GM23338 (cell line): ENCODE measurements around the gene CD40. TPM values are rescaled to one million over a fixed set of nuclear protein-coding genes. Genes with fewer than 3 reads are reported as not detected.

ENCODE experiments used
- ATAC-seq: fragments of 200-7000 bp; cut with Tn5 transposase; 3 replicates; pipeline ENCODE4 v1.9.1; 2020
- DNase-seq: peaks from one replicate; pipeline ENCODE4 v3.0.0-alpha.2; 2015; ENCODE audit warnings: low spot score
- H2AFZ ChIP-seq: fragments of 200-600 bp; sonication (generic); 2 replicates; pipeline ENCODE4 v1.8.0; 2016; ENCODE audit warnings: antibody characterized with exemption, mild to moderate bottlenecking, moderate library complexity
- H3F3A ChIP-seq: fragments of 200-600 bp; sonication (generic); replicated peaks from 2 replicates; pipeline ENCODE4 v1.8.0; 2017; ENCODE audit warnings: antibody characterized with exemption, mixed run types, low read depth
- H3K27ac ChIP-seq: fragments of 200-600 bp; sonication (generic); 2 replicates; pipeline ENCODE4 v1.6.1; 2016; ENCODE audit warnings: low read depth
- H3K27me3 ChIP-seq: fragments of 200-600 bp; sonication (generic); 2 replicates; pipeline ENCODE4 v1.8.0; 2016; ENCODE audit warnings: mild to moderate bottlenecking, mixed run types, moderate library complexity; ENCODE audit not compliant: insufficient read depth
- H3K36me3 ChIP-seq: fragments of 200-600 bp; sonication (generic); 2 replicates; pipeline ENCODE4 v1.8.0; 2016; ENCODE audit warnings: mild to moderate bottlenecking; ENCODE audit not compliant: insufficient read depth
- H3K4me1 ChIP-seq: fragments of 200-600 bp; sonication (generic); 2 replicates; pipeline ENCODE4 v1.8.0; 2016; ENCODE audit warnings: mild to moderate bottlenecking, moderate library complexity; ENCODE audit not compliant: insufficient read depth
- H3K4me2 ChIP-seq: fragments of 200-600 bp; sonication (generic); 2 replicates; pipeline ENCODE4 v1.7.1; 2017; ENCODE audit warnings: mixed run types
- H3K4me3 ChIP-seq: fragments of 200-600 bp; sonication (generic); 2 replicates; pipeline ENCODE4 v1.6.1; 2016; ENCODE audit warnings: mixed run types
- H3K79me2 ChIP-seq: fragments of 200-600 bp; sonication (generic); replicated peaks from 2 replicates; pipeline ENCODE4 v1.8.0; 2017; ENCODE audit warnings: mild to moderate bottlenecking; ENCODE audit not compliant: insufficient read depth
- H3K9me2 ChIP-seq: fragments of 200-600 bp; sonication (generic); 2 replicates; pipeline ENCODE4 v1.8.0; 2017; ENCODE audit not compliant: insufficient read depth
- H4K20me1 ChIP-seq: fragments of 200-600 bp; sonication (generic); replicated peaks from 2 replicates; pipeline ENCODE4 v1.8.0; 2017; ENCODE audit warnings: mild to moderate bottlenecking; ENCODE audit not compliant: insufficient read depth
- H3K27ac Mint-ChIP-seq: 2 replicates; pipeline ENCODE4 v1.8.0; 2020; ENCODE audit warnings: inconsistent platforms, mild to moderate bottlenecking, moderate library complexity, mixed read lengths
- H3K27me3 Mint-ChIP-seq: 3 replicates; pipeline ENCODE4 v1.8.0; 2022; ENCODE audit warnings: low read depth, mild to moderate bottlenecking, moderate library complexity, mixed read lengths, inconsistent platforms; ENCODE audit not compliant: insufficient read depth, poor library complexity
- H3K36me3 Mint-ChIP-seq: 3 replicates; pipeline ENCODE4 v1.8.0; 2021; ENCODE audit warnings: low read depth, mild to moderate bottlenecking, inconsistent platforms, moderate library complexity, mixed read lengths
- H3K4me1 Mint-ChIP-seq: 3 replicates; pipeline ENCODE4 v1.8.0; 2020; ENCODE audit warnings: mild to moderate bottlenecking, inconsistent platforms, mixed read lengths
- H3K4me3 Mint-ChIP-seq: 3 replicates; pipeline ENCODE4 v1.8.0; 2021; ENCODE audit warnings: moderate library complexity, mild to moderate bottlenecking, inconsistent platforms, mixed read lengths
- H3K9me3 Mint-ChIP-seq: 3 replicates; pipeline ENCODE4 v1.8.0; 2020; ENCODE audit warnings: moderate library complexity, mild to moderate bottlenecking, inconsistent platforms, mixed read lengths
- CREB1 ChIP-seq: fragments of 250-450 bp; sonication (Bioruptor Pico); IDR thresholded peaks from 2 replicates; pipeline ENCODE4 v1.5.0; 2020; ENCODE audit warnings: low read depth, mild to moderate bottlenecking, moderate library complexity
- EZH2 ChIP-seq: fragments of 200-600 bp; sonication (generic); IDR thresholded peaks from one replicate; pipeline ENCODE4 v1.8.0; 2017; ENCODE audit warnings: antibody characterized with exemption, mild to moderate bottlenecking, low read depth; ENCODE audit not compliant: unreplicated experiment
- EZH2phosphoT487 ChIP-seq: fragments of 200-600 bp; sonication (generic); IDR thresholded peaks from one replicate; pipeline ENCODE4 v1.8.1; 2018; ENCODE audit warnings: antibody characterized with exemption; ENCODE audit not compliant: unreplicated experiment
- NANOG ChIP-seq: IDR thresholded peaks from 2 replicates; pipeline ENCODE4 v1.6.1; 2016; ENCODE audit warnings: antibody characterized with exemption, borderline replicate concordance
- REST ChIP-seq: IDR thresholded peaks from one replicate; pipeline ENCODE4 v1.6.1; 2018; ENCODE audit warnings: antibody characterized with exemption; ENCODE audit not compliant: unreplicated experiment
- STAT1 ChIP-seq: IDR thresholded peaks from one replicate; pipeline ENCODE4 v1.6.1; 2016; ENCODE audit warnings: antibody characterized with exemption; ENCODE audit not compliant: unreplicated experiment
- ZNF114 ChIP-seq: fragments of 250-450 bp; sonication (Bioruptor Pico); IDR thresholded peaks from 2 replicates; pipeline ENCODE4 v1.5.0; 2020; ENCODE audit warnings: mild to moderate bottlenecking, moderate library complexity
- ZNF331 ChIP-seq: fragments of 250-450 bp; sonication (Bioruptor Pico); IDR thresholded peaks from 2 replicates; pipeline ENCODE4 v1.5.0; 2020; ENCODE audit warnings: low read depth, mild to moderate bottlenecking, moderate library complexity
- ZNF462 ChIP-seq: fragments of 250-450 bp; sonication (Bioruptor Pico); IDR thresholded peaks from 2 replicates; pipeline ENCODE4 v1.5.0; 2020; ENCODE audit warnings: mild to moderate bottlenecking, moderate library complexity
- polyA plus RNA-seq: library from polyadenylated mRNA; unstranded; fragments of >200 nt; fragmentation: Nextera tagmentation; extraction: Ambion mirVana; gene quantifications from 2 replicates; pipeline ENCODE4 v1.2.1, GENCODE V29; 2016
- total RNA-seq: library from RNA; depleted of rRNA; stranded (reverse); fragments of >200 nt; shearing (Covaris generic); gene quantifications from 2 replicates; pipeline ENCODE4 v1.2.3, GENCODE V29; 2014
- TF ChIP-seq, protein P1 (sequence below): IDR thresholded peaks from 2 replicates; pipeline ENCODE4 v1.6.1; 2016; ENCODE audit warnings: antibody characterized with exemption

CD40 gene
- total and polyA plus RNA-seq, 2 experiments from 2014 or later = 15.4 to 18.9 TPM

DNA sequence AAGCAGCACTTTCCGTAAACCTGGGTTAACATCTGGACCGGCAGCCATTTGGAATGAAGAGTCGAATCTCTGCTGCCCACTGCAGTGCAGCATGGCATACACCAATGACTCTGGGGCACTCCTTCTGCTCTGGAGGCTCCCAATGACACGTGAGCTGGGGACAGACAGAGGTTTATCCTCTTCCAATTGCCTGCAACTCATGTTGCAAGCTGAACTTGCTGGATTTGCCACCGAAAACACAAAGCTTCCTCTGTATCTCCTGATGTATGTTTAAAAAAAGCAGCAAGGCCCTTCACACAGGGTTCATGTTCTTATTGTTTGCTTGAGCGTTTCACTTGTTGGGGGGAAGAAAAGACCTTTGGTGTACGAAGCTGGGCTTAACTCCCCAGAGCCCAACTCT is 39.2 kb upstream of the CD40 start (continued):
- TF ChIP-seq ZNF462 (CRISPR knock-in tag) = no peak

- Mint-ChIP-seq H3K27me3 (no peaks in the 10 kb centered on the region), H3K9me3 (no peaks in the 10 kb centered on the region), H3K27ac (no peak overlapping the region), H3K36me3 (0 out of 3 replicates have a peak, but pooled peaks cover 6% of the 10 kb centered on the region), H3K4me1 (peaks cover 46% of the 10 kb centered on the region), H3K4me3 (no peak overlapping the region)
- Histone ChIP-seq H3K36me3 (no peaks in the 10 kb centered on the region), H3F3A (no peaks in the 10 kb centered on the region), H2AFZ (no peak overlapping the region), H3K4me2 (no peak overlapping the region), H3K4me3 (no peak overlapping the region), H3K4me1 (peaks cover 20% of the 10 kb centered on the region), H3K27me3 (no peaks in the 10 kb centered on the region), H3K9me2 (no peaks in the 10 kb centered on the region), H3K79me2 (peaks cover 80% of the 10 kb centered on the region), H4K20me1 (peaks cover 43% of the 10 kb centered on the region), H3K27ac (no peak overlapping the region)
- ATAC-seq = no peak
- no peak for DNase-seq
- no peak for TF ChIP-seq CREB1 (CRISPR knock-in tag)
- no peak for TF ChIP-seq REST
- TF ChIP-seq, protein P1, sequence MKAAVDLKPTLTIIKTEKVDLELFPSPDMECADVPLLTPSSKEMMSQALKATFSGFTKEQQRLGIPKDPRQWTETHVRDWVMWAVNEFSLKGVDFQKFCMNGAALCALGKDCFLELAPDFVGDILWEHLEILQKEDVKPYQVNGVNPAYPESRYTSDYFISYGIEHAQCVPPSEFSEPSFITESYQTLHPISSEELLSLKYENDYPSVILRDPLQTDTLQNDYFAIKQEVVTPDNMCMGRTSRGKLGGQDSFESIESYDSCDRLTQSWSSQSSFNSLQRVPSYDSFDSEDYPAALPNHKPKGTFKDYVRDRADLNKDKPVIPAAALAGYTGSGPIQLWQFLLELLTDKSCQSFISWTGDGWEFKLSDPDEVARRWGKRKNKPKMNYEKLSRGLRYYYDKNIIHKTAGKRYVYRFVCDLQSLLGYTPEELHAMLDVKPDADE = no peak
- no peak for TF ChIP-seq NANOG
- no peak for TF ChIP-seq ZNF331
- no peak for TF ChIP-seq STAT1
- no peak for TF ChIP-seq ZNF114 (CRISPR knock-in tag)
- TF ChIP-seq EZH2 = no peak
- TF ChIP-seq EZH2phosphoT487 = no peak
Observed at GRCh38 chr20:46081074-46081473, 37.0 kb upstream of the CD40 start.
